SJSA1 (cell line): Measurements from ENCODE around the gene CFAP107. TPM values are rescaled to one million over a fixed set of nuclear protein-coding genes. Genes with fewer than 3 reads are reported as not detected.

Source experiments
- total RNA-seq: library from RNA; depleted of rRNA; stranded (reverse); fragments of >200 nt; shearing (Covaris generic); gene quantifications from 2 replicates; pipeline ENCODE4 v1.2.3, GENCODE V29; 2014; rRNA removed

The CFAP107 gene
- total RNA-seq, 1 experiment from 2014 or later = not detected

Other genes starting within 250 kb of the CFAP107 start
- gene DHRS3, start 128.0 kb upstream of the CFAP107 start, total RNA-seq = 0.76 and 0.88 TPM in 2 replicates
- gene AADACL4, start 102.1 kb upstream of the CFAP107 start, total RNA-seq = not detected in 2 replicates
- gene AADACL3, start 30.1 kb upstream of the CFAP107 start, total RNA-seq = not detected in 2 replicates
- gene PRAMEF12, start 27.5 kb downstream of the CFAP107 start, total RNA-seq = not detected in 2 replicates
- gene PRAMEF1, start 45.2 kb downstream of the CFAP107 start, total RNA-seq = not detected in 2 replicates
- not detected in 2 replicates for gene PRAMEF11, start 85.2 kb downstream of the CFAP107 start, total RNA-seq
- gene HNRNPCL1, start 102.5 kb downstream of the CFAP107 start, total RNA-seq = not detected in 2 replicates
- not detected in 2 replicates for gene PRAMEF2, start 110.9 kb downstream of the CFAP107 start, total RNA-seq
- not detected in 2 replicates for gene PRAMEF4, start 140.0 kb downstream of the CFAP107 start, total RNA-seq
- not detected in 2 replicates for gene PRAMEF10, start 152.1 kb downstream of the CFAP107 start, total RNA-seq
- not detected in 2 replicates for gene PRAMEF7, start 170.4 kb downstream of the CFAP107 start, total RNA-seq
- gene PRAMEF6, start 201.4 kb downstream of the CFAP107 start, total RNA-seq = not detected in 2 replicates